ENCODE data around the gene NUP43.

NUP43 gene, protein sequence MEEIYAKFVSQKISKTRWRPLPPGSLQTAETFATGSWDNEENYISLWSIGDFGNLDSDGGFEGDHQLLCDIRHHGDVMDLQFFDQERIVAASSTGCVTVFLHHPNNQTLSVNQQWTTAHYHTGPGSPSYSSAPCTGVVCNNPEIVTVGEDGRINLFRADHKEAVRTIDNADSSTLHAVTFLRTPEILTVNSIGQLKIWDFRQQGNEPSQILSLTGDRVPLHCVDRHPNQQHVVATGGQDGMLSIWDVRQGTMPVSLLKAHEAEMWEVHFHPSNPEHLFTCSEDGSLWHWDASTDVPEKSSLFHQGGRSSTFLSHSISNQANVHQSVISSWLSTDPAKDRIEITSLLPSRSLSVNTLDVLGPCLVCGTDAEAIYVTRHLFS

DNA sequence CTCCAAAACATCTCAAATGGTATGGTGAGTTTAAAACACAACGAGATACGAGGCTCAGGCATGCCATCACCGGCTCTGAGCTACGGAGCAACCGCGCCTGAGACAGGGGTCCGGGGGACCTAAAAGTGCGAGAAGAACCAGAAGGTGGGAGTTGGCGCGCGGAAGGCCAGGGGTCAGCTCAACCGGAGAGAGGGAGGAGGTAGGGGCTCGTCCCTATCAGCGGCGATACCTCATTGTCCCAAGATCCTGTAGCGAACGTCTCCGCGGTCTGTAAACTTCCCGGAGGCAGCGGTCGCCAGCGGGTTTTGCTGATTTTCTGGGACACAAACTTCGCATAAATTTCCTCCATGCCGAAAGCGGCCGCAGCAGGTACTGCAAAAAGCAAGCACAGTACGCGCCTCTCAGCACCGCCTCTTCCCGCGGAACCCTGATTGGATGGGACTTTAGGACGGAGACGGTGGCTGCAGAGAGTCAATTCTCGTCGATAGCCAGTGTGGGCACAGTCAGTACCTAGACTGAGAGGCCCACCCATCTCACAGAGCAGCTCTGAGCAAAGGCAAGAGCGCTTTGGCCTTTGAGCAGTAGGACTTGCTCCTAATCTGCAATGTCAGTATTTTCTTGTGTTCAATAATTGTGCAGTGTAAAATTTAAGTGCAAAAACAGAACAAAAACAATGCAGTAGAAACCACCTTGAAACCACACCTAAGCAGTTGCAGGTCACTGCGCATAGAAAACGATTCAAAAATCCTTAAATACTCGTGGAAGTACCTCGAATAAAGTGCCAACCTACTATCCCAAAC, at the start of gene NUP43:
Gene NUP43, minus strand, starts transcription at position 383 of the 800 bp plus-strand sequence. Its CDS starts 34 bp downstream, at position 349.
- Histone ChIP-seq H3K4me3 (ENCODE audit: low read depth in 1 of 2, low read length in 2 of 2) (peak within 1 kb of the TSS; percentile 57 to 68), H4K20me1 (ENCODE audit: insufficient read depth, low read length) (peaks cover 7% of the 10 kb centered on the region), H3K36me3 (ENCODE audit: insufficient read depth, low read length) (peaks cover 34% of the 10 kb centered on the region), H3K9ac (ENCODE audit: low read depth, low read length) (peak within 1 kb of the TSS; percentile 72), H3K27me3 (ENCODE audit: insufficient read depth, low read length, poor library complexity) (no peaks in the 10 kb centered on the region), H3K4me1 (ENCODE audit: insufficient read depth, low read length) (peaks cover 45% of the 10 kb centered on the region), H3K4me2 (ENCODE audit: insufficient read depth, low read length) (peak within 1 kb of the TSS; percentile 81), H2AFZ (ENCODE audit: low read depth, low read length) (peak within 1 kb of the TSS; percentile 94), H3K79me2 (ENCODE audit: insufficient read depth, low read length) (peaks cover 54% of the 10 kb centered on the region), H3K27ac (ENCODE audit: low read length) (peak within 1 kb of the TSS; percentile 84), H3K9me3 (ENCODE audit: insufficient read depth, low read length, severe bottlenecking) (no peaks in the 10 kb centered on the region)
- ATAC-seq (ENCODE audit: insufficient read depth, low read depth): peak; percentile 78
- DNase-seq: peak; percentile 97
- no peak for TF ChIP-seq EZH2 (IDR thresholded peaks at IDR 0.05; ENCODE audit: borderline replicate concordance, low read depth, low read length, severe bottlenecking)
- TF ChIP-seq, protein P1, sequence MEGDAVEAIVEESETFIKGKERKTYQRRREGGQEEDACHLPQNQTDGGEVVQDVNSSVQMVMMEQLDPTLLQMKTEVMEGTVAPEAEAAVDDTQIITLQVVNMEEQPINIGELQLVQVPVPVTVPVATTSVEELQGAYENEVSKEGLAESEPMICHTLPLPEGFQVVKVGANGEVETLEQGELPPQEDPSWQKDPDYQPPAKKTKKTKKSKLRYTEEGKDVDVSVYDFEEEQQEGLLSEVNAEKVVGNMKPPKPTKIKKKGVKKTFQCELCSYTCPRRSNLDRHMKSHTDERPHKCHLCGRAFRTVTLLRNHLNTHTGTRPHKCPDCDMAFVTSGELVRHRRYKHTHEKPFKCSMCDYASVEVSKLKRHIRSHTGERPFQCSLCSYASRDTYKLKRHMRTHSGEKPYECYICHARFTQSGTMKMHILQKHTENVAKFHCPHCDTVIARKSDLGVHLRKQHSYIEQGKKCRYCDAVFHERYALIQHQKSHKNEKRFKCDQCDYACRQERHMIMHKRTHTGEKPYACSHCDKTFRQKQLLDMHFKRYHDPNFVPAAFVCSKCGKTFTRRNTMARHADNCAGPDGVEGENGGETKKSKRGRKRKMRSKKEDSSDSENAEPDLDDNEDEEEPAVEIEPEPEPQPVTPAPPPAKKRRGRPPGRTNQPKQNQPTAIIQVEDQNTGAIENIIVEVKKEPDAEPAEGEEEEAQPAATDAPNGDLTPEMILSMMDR (IDR thresholded peaks at IDR 0.05; ENCODE audit: borderline replicate concordance, extremely low read depth, low read length, poor library complexity, severe bottlenecking): peak; percentile 65

DNA sequence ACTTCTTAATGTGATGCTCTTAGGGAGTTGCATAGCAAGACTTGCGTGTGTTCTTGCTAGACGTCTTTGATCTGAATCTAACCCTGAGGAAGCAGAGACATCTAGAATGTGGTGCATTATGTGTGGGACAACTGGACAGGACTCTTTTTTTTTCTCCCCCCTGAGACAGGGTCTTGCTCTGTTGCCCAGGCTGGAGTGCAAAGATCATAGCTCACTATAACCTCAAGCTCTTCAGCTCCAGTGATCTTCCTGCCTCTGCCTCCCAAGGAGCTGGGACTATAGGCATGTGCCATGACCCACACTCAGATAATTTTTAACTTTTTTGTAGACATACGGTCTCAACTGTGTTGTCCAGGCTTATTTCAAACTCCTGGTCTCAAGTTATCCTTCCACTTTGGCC, 37.2 kb upstream of the NUP43 start:
- no peak for ATAC-seq (ENCODE audit: insufficient read depth, low read depth)
- peaks cover 45% of the 10 kb centered on the region for H3K36me3 ChIP-seq (ENCODE audit: insufficient read depth, low read length)

DNA sequence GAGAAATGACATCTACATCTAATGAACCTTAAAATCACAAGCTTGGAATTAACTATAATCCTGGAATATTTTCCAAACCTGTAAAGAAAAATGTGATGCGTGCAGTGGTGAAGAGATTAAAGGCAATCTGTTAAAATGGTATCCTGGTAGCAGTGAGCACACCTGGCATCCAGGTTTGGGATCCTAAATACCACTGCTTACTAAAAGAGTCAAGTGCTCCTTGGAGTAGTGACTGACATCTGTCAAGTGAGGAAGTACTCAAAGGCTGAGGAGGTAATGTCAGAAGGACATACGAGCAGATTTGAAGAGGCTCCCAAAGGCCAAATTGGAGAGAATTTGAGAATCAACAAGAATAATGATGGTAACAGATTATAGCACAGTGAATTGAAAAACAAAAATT, 36.0 kb upstream of the NUP43 start:
- Histone ChIP-seq H3K4me1 (ENCODE audit: insufficient read depth, low read length) (no peaks in the 10 kb centered on the region), H3K79me2 (ENCODE audit: insufficient read depth, low read length) (peaks cover 25% of the 10 kb centered on the region), H3K27ac (ENCODE audit: low read length) (no peak overlapping the region), H3K9me3 (ENCODE audit: insufficient read depth, low read length, severe bottlenecking) (no peaks in the 10 kb centered on the region), H3K36me3 (ENCODE audit: insufficient read depth, low read length) (peaks cover 52% of the 10 kb centered on the region), H3K9ac (ENCODE audit: low read depth, low read length) (no peak overlapping the region), H3K4me2 (ENCODE audit: insufficient read depth, low read length) (no peak overlapping the region), H2AFZ (ENCODE audit: low read depth, low read length) (no peak overlapping the region), H3K27me3 (ENCODE audit: insufficient read depth, low read length, poor library complexity) (no peaks in the 10 kb centered on the region), H3K4me3 (ENCODE audit: low read depth in 1 of 2, low read length in 2 of 2) (no peak overlapping the region), H4K20me1 (ENCODE audit: insufficient read depth, low read length) (no peaks in the 10 kb centered on the region)
- ATAC-seq (ENCODE audit: insufficient read depth, low read depth) (no peak), DNase-seq (no peak)
- TF ChIP-seq, protein P1 (IDR thresholded peaks at IDR 0.05; ENCODE audit: borderline replicate concordance, extremely low read depth, low read length, poor library complexity, severe bottlenecking): no peak
- no peak for TF ChIP-seq EZH2 (IDR thresholded peaks at IDR 0.05; ENCODE audit: borderline replicate concordance, low read depth, low read length, severe bottlenecking)

More for the DNA sequence above, 37.2 kb upstream of the NUP43 start:
- no peak overlapping the region for H3K27ac ChIP-seq (ENCODE audit: low read length)
- no peaks in the 10 kb centered on the region for H3K27me3 ChIP-seq (ENCODE audit: insufficient read depth, low read length, poor library complexity)
- H3K9ac ChIP-seq (ENCODE audit: low read depth, low read length): no peak overlapping the region
- H4K20me1 ChIP-seq (ENCODE audit: insufficient read depth, low read length): no peaks in the 10 kb centered on the region
- H3K4me2 ChIP-seq (ENCODE audit: insufficient read depth, low read length): no peak overlapping the region
- no peak overlapping the region for H3K4me3 ChIP-seq (ENCODE audit: low read depth in 1 of 2, low read length in 2 of 2)
- H2AFZ ChIP-seq (ENCODE audit: low read depth, low read length): no peak overlapping the region
- H3K4me1 ChIP-seq (ENCODE audit: insufficient read depth, low read length): no peaks in the 10 kb centered on the region
- H3K9me3 ChIP-seq (ENCODE audit: insufficient read depth, low read length, severe bottlenecking): no peaks in the 10 kb centered on the region
- DNase-seq: no peak
- peaks cover 28% of the 10 kb centered on the region for H3K79me2 ChIP-seq (ENCODE audit: insufficient read depth, low read length)
- no peak for TF ChIP-seq EZH2 (IDR thresholded peaks at IDR 0.05; ENCODE audit: borderline replicate concordance, low read depth, low read length, severe bottlenecking)
- TF ChIP-seq, protein P1 (IDR thresholded peaks at IDR 0.05; ENCODE audit: borderline replicate concordance, extremely low read depth, low read length, poor library complexity, severe bottlenecking): no peak

Measured in DND-41 (cell line).